Tongue (tissue), 2 donors: ENCODE results near the gene HPX. TPM values are rescaled to one million over a fixed set of nuclear protein-coding genes. Genes with fewer than 3 reads are reported as not detected.
A peak's percentile ranks its signal among the peaks of the same experiment; 100 is the strongest.

Source experiments
- DNase-seq: peaks from one replicate; pipeline ENCODE4 v3.0.0-alpha.2; 2015
- total RNA-seq: library from RNA; depleted of rRNA; stranded (reverse); fragments of >200 nt; gene quantifications from one replicate; pipeline ENCODE4 v1.2.3, GENCODE V29; 2014

The HPX gene
- total RNA-seq, 1 donor from 2014 or later: 0.31 TPM

DNA sequence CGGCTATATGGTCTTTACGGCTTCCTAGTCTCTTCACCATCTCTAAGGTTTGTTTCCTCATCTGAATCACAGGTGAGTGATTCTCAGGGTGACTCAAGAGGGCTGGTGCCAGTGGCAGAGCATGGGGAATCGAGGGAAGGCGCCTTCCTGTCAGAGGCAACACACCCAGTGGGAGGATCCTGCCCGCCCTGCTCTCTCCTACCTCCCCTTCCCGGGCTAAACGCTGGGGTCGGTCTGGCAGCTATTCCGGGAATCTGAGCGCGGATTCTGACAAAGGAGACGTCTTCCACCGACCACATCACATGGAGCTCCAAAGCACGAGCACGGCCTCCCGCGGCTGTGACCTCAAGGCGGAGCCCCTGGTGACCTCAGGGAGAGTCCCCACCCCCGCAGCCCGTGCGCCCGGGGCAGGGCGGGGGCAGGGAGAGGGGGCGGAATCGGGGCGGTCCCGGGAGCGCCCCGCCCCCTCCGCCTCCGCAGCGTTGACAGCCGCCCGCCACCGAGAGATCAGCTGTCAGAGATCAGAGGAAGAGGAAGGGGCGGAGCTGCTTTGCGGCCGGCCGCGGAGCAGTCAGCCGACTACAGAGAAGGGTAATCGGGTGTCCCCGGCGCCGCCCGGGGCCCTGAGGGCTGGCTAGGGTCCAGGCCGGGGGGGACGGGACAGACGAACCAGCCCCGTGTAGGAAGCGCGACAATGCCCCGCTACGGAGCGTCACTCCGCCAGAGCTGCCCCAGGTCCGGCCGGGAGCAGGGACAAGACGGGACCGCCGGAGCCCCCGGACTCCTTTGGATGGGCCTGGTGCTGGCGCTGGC lies 50.7 kb downstream of the HPX start, which contains the start of gene SMPD1:
SMPD1 (plus strand) TSS at position 570 of the 813 bp plus-strand sequence; CDS start at position 695, 125 bp downstream.
- peak; percentile 94 for DNase-seq

DNA sequence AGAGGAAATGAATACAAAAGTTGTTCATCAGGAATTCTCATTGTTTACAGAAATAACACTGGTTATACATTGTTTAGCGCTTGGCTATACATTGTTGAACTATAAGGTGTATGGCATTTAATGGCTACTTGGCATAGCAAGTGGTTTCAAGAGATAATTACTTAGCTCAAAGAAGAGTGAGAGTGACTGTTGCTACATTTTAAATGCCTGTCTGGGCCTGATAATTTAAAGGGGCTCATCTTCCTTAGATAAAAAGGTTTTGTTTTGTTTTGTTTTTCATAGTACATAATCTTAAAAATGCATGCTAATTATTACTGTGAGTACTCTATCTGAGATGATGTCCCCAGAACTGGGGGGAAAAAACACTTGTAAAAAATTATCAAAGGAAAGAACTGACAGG lies 52.0 kb downstream of the HPX start:
- no peak for DNase-seq

DNA sequence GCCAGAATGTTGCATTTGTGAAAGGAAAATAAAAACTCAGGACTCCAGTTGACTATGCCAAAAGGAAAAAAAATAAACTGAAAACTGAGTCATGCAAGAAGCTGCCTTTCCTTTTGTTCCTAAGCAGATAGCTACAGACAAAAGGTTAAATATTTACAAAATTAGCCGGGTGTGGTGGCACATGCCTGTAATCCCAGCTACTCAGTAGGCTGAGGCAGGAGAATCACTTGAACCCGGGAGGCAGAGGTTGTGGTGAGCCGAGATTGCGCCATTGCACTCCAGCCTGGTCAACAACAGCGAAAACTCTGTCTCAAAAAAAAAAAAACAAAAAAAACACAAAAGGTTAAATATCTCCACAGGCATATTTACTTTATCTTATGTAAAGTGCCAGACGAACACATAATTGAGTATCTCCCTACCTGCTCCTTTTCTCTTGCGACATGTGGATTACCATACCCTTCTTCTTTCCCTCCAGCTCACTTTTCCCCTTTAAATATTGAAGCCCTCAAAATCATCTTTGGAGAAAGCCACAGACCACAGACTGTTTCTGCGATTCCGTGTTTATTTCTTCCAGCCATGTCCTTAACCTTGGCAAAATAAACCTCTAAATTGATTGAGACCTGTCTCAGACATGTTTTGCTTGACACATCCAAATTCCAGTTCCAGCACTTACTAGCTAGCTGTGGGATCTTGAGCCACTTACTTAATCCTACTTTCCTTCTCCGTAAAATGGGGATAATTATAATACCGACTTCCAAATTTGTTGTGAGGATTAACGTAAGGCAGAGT lies 52.8 kb downstream of the HPX start:
- DNase-seq: no peak

DNA sequence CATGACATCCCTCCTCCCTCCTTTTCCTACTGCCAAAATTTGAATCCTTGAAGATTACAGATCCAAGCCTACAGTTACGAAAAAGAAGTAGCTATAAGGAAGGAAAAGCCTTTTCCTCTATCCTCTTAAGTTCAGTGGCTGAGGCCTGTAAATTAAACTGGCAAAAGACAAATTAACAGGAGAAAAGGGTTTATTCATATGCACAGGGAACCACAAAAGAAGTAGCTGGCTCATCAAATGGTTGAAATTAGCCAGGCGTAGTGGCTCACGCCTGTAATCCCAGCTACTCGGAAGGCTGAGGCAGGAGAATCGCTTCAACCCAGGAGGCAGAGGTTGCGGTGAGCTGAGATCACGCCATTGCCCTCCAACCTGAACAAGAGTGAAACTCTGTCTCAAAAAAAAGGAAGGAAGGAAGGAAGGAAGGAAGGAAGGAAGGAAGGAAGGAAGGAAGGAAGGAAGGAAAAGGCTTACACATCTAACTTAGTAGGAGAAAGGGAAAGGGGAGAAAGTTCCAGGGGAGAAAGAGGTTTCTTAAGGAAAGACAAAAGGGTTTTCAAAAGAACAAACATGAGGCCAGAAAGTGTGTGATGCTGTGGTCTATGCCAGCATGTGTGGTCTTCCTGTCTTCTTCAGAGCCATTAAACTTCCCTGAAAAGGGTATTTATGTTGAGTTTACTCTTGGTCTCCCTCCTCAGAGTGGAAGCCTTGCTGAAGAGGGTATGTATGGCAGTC lies 55.6 kb downstream of the HPX start:
- no peak for DNase-seq

Other genes with a start within 250 kb of the HPX start
- gene OR52W1, start 241.8 kb downstream of the HPX start, total RNA-seq: not detected
- gene C11orf42, start 235.4 kb downstream of the HPX start, total RNA-seq: not detected
- gene FHIP1B, start 206.4 kb downstream of the HPX start, total RNA-seq: 19.3 TPM
- not detected for gene CNGA4, start 201.9 kb downstream of the HPX start, total RNA-seq
- not detected for gene CCKBR, start 181.1 kb downstream of the HPX start, total RNA-seq
- gene CAVIN3, start 120.5 kb downstream of the HPX start, total RNA-seq: 74.2 TPM
- gene SMPD1, start 50.5 kb downstream of the HPX start, total RNA-seq: 24.2 TPM
- gene APBB1, start 21.9 kb downstream of the HPX start, total RNA-seq: 42.4 TPM
- gene TRIM3, start 33.0 kb upstream of the HPX start, total RNA-seq: 21.1 TPM
- 31.8 TPM for gene ARFIP2, start 40.3 kb upstream of the HPX start, total RNA-seq
- 28.9 TPM for gene TIMM10B, start 40.5 kb upstream of the HPX start, total RNA-seq
- 7.0 TPM for gene DNHD1, start 56.3 kb upstream of the HPX start, total RNA-seq
- gene RRP8, start 162.6 kb upstream of the HPX start, total RNA-seq: 18.4 TPM
- gene ILK, start 162.8 kb upstream of the HPX start, total RNA-seq: 167 TPM
- gene TAF10, start 171.2 kb upstream of the HPX start, total RNA-seq: 20.6 TPM
- gene TPP1, start 178.4 kb upstream of the HPX start, total RNA-seq: 59.9 TPM
- 64.6 TPM for gene DCHS1, start 214.8 kb upstream of the HPX start, total RNA-seq
- 29.2 TPM for gene MRPL17, start 242.4 kb upstream of the HPX start, total RNA-seq